HG03196 (cell line): Measurements from ENCODE around the gene HDHD2.

ENCODE experiments used
- ATAC-seq: cut with Tn5 transposase; IDR thresholded peaks from one replicate; pipeline ENCODE4 v1.9.1; 2021; ENCODE audit not compliant: unreplicated experiment

Gene HDHD2

DNA sequence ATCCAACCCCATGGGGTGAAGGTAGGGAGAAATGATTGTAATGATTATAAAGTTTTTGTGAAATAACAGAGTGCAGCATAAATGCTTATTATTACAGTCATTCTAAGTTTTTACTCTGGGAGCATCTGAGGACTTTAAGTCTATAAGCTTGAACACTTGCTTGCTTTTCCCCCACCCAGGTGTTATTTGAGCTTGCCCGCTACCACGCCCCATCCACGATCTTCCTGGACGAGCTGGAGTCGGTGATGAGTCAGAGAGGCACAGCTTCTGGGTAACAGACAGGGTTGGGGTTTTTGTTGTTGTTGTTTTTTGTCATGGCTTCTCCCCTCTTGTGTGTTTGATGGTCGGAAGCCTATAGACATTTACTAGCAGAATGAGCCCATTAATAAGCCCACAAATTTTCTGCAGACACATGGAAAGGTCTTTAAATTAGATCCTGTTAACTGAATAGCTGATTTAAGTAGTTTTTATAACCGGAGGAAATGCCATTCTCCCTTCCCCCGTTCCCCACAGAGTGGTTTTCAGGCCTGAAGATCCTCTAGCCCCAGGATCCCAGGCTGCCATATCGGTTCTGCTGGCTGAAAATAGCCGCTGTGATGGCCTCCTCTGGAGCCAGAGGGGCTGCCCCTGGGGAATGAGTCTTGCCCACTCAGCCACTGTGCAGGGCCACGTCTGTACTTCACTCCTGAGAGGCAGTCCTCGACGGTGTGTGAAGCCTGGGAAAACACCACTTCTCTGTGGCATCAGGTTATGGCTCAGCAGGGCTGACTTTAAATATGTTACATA lies 75.0 kb downstream of the HDHD2 start:
- ATAC-seq, result no peak

GRCh38 chr18:47067648-47068047 lies 82.7 kb downstream of the HDHD2 start:
- no peak for ATAC-seq

- ATAC-seq, result no peak
Measured at GRCh38 chr18:47063096-47063495, 87.2 kb downstream of the HDHD2 start.

- ATAC-seq, result no peak
Measured at GRCh38 chr18:47062471-47062870, 87.8 kb downstream of the HDHD2 start.
